H1 (cell line): ENCODE measurements around the gene CLCN3. TPM values are rescaled to one million over a fixed set of nuclear protein-coding genes. Genes with fewer than 3 reads are reported as not detected.

Experiments
- CTCF ChIA-PET: fragments of 300-600 bp; sonication (Branson Sonifier 250); formaldehyde crosslinking; loops from one replicate; lab custom pipeline; 2021; ENCODE audit not compliant: partially characterized antibody; lab: Charles Lee
- POLR2A ChIA-PET: fragments of 300-600 bp; sonication (Branson Sonifier 250); formaldehyde crosslinking; loops from one replicate; lab custom pipeline; 2021; ENCODE audit warnings: inconsistent platforms; ENCODE audit not compliant: partially characterized antibody; lab: Charles Lee
- DNase-seq, 2 experiments: peaks; one replicate each; pipeline versions ENCODE4 v3.0.0 to v3.0.0-alpha.2; 2010 to 2022; ENCODE audit warnings: low spot score in 2 of 2, low read depth in 1 of 2, mixed read lengths in 1 of 2
- FAIRE-seq: peaks from 2 replicates; lab custom pipeline; 2011; peaks lifted over from hg19 to GRCh38; lab: Jason Lieb, UNC
- H2AFZ ChIP-seq: 2 replicates; pipeline ENCODE4 v1.8.1; 2012; ENCODE audit warnings: low read length, inconsistent platforms
- H2AK5ac ChIP-seq: 2 replicates; pipeline ENCODE4 v1.6.1; 2013; ENCODE audit warnings: low read depth, low read length
- H2BK120ac ChIP-seq: replicated peaks from 2 replicates; pipeline ENCODE3; 2013; ENCODE audit warnings: low read depth, low read length, inconsistent platforms
- H2BK12ac ChIP-seq: 2 replicates; pipeline ENCODE4 v1.6.1; 2013; ENCODE audit warnings: low read depth, low read length
- H2BK15ac ChIP-seq: 2 replicates; pipeline ENCODE4 v1.6.1; 2013; ENCODE audit warnings: low read length
- H2BK20ac ChIP-seq: 2 replicates; pipeline ENCODE4 v1.6.1; 2013; ENCODE audit warnings: low read length
- H2BK5ac ChIP-seq: 2 replicates; pipeline ENCODE4 v1.6.1; 2013; ENCODE audit warnings: low read depth, low read length
- H3K14ac ChIP-seq: 2 replicates; pipeline ENCODE4 v1.6.1; 2013; ENCODE audit warnings: inconsistent platforms; ENCODE audit not compliant: insufficient read length
- H3K18ac ChIP-seq: 2 replicates; pipeline ENCODE4 v1.6.1; 2013; ENCODE audit warnings: low read length; ENCODE audit errors: extremely low read depth
- H3K23ac ChIP-seq: 2 replicates; pipeline ENCODE4 v1.6.1; 2013; ENCODE audit warnings: inconsistent platforms; ENCODE audit not compliant: insufficient read length
- H3K23me2 ChIP-seq: 2 replicates; pipeline ENCODE4 v1.6.1; 2013; ENCODE audit warnings: low read depth, low read length
- H3K27ac ChIP-seq: 2 replicates; pipeline ENCODE4 v1.6.1; 2011; ENCODE audit warnings: low read depth, low read length, inconsistent platforms
- H3K27me3 ChIP-seq, 4 experiments: replicated peaks in 1 of 4; 1 replicate in 1 of 4; 2 replicates in 3 of 4; pipeline versions ENCODE4 v1.6.1 to v1.8.1; 2011 to 2013; ENCODE audit warnings: low read length in 3 of 4, mild to moderate bottlenecking in 3 of 4, inconsistent platforms in 2 of 4, mixed read lengths in 2 of 4, moderate library complexity in 1 of 4; ENCODE audit not compliant: control insufficient read depth in 3 of 4, insufficient read depth in 3 of 4; ENCODE audit errors: extremely low read depth in 1 of 4
- H3K36me3 ChIP-seq, 4 experiments: 2 replicates each; pipeline versions ENCODE4 v1.6.1 to v1.8.1; 2011 to 2013; ENCODE audit warnings: mild to moderate bottlenecking in 4 of 4, low read length in 3 of 4, moderate library complexity in 2 of 4, control low read depth in 1 of 4, inconsistent platforms in 1 of 4; ENCODE audit not compliant: insufficient read depth in 4 of 4, control insufficient read depth in 2 of 4
- H3K4ac ChIP-seq: replicated peaks from 2 replicates; pipeline ENCODE3; 2013; ENCODE audit warnings: low read length, low read depth, mixed read lengths, inconsistent platforms; ENCODE audit not compliant: insufficient read length
- H3K4me1 ChIP-seq, 4 experiments: replicated peaks in 1 of 4; 1 replicate in 1 of 4; 2 replicates in 3 of 4; pipeline versions ENCODE4 v1.6.1 to v1.8.1; 2011 to 2013; ENCODE audit warnings: low read length in 3 of 4, inconsistent platforms in 2 of 4, mixed read lengths in 1 of 4; ENCODE audit not compliant: insufficient read depth in 4 of 4, control insufficient read depth in 3 of 4
- H3K4me2 ChIP-seq, 2 experiments: 2 replicates each; pipeline versions ENCODE4 v1.6.1 to v1.8.1; 2011 to 2013; ENCODE audit warnings: low read depth in 2 of 2, low read length in 2 of 2, control low read depth in 1 of 2, inconsistent platforms in 1 of 2, mild to moderate bottlenecking in 1 of 2; ENCODE audit not compliant: insufficient read depth in 1 of 2
- H3K4me3 ChIP-seq, 4 experiments: fragments of 200-600, 300-600 bp in 1 of 4; sonication (generic), shearing (Covaris generic), sonication (Bioruptor Twin) in 1 of 4; 2 replicates each; pipeline versions ENCODE4 v1.5.1 to v1.8.1; 2011 to 2016; ENCODE audit warnings: low read length in 4 of 4, low read depth in 3 of 4, control low read depth in 2 of 4, inconsistent platforms in 2 of 4, mild to moderate bottlenecking in 2 of 4, mixed read lengths in 1 of 4, moderate library complexity in 1 of 4; ENCODE audit not compliant: insufficient read depth in 2 of 4; ENCODE audit errors: extremely low read depth in 1 of 4
- H3K56ac ChIP-seq: replicated peaks from 2 replicates; pipeline ENCODE3; 2013; ENCODE audit warnings: low read depth, mild to moderate bottlenecking, mixed read lengths, low read length, inconsistent platforms; ENCODE audit not compliant: insufficient read length
- H3K79me1 ChIP-seq: 2 replicates; pipeline ENCODE4 v1.6.1; 2013; ENCODE audit warnings: low read depth, low read length, control low read depth
- H3K79me2 ChIP-seq, 2 experiments: 2 replicates each; pipeline versions ENCODE4 v1.6.1 to v1.8.1; 2012 to 2013; ENCODE audit warnings: low read length in 2 of 2, mild to moderate bottlenecking in 2 of 2, inconsistent platforms in 1 of 2; ENCODE audit not compliant: insufficient read depth in 2 of 2, control insufficient read depth in 1 of 2
- H3K9ac ChIP-seq, 4 experiments: replicated peaks in 1 of 4; 1 replicate in 1 of 4; 2 replicates in 3 of 4; pipeline versions ENCODE4 v1.6.1 to v1.8.1; 2011 to 2013; ENCODE audit warnings: low read depth in 3 of 4, low read length in 3 of 4, control low read depth in 2 of 4, mild to moderate bottlenecking in 2 of 4, moderate library complexity in 2 of 4, inconsistent platforms in 1 of 4; ENCODE audit errors: extremely low read depth in 1 of 4
- H3K9me3 ChIP-seq, 2 experiments: 2 replicates each; pipeline versions ENCODE4 v1.6.1 to v1.8.1; 2012 to 2013; ENCODE audit warnings: mild to moderate bottlenecking in 2 of 2, moderate library complexity in 2 of 2, control low read depth in 1 of 2, inconsistent platforms in 1 of 2, low read depth in 1 of 2, low read length in 1 of 2, mixed read lengths in 1 of 2; ENCODE audit not compliant: insufficient read depth in 2 of 2
- H4K20me1 ChIP-seq, 2 experiments: replicated peaks in 1 of 2; 2 replicates each; pipeline versions ENCODE3 to v1.8.1; 2011 to 2013; ENCODE audit warnings: inconsistent platforms in 2 of 2, low read length in 2 of 2, mild to moderate bottlenecking in 1 of 2; ENCODE audit not compliant: insufficient read depth in 2 of 2, control insufficient read depth in 1 of 2
- H4K5ac ChIP-seq: 2 replicates; pipeline ENCODE4 v1.6.1; 2013; ENCODE audit warnings: low read length, low read depth, mixed read lengths, inconsistent platforms; ENCODE audit not compliant: insufficient read length
- H4K8ac ChIP-seq: 2 replicates; pipeline ENCODE4 v1.8.0; 2013; ENCODE audit warnings: mild to moderate bottlenecking, moderate library complexity, low read length, inconsistent platforms; ENCODE audit not compliant: insufficient read depth; ENCODE audit errors: extremely low read depth
- H4K91ac ChIP-seq: replicated peaks from 2 replicates; pipeline ENCODE3; 2013; ENCODE audit warnings: low read length, mixed read lengths, inconsistent platforms; ENCODE audit not compliant: insufficient read length
- ATF3 ChIP-seq: IDR thresholded peaks from 2 replicates; pipeline ENCODE4 v1.6.1; 2011; ENCODE audit warnings: low read depth, mild to moderate bottlenecking, low read length; ENCODE audit not compliant: insufficient read depth
- CBX5 ChIP-seq: fragments of 300-800, 300-1000 bp; sonication (generic); IDR thresholded peaks from 2 replicates; pipeline ENCODE4 v1.7.1; 2016; ENCODE audit warnings: antibody characterized with exemption, low read length, low read depth
- HDAC2 ChIP-seq, 2 experiments: fragments of 300-600 bp in 1 of 2; sonication (generic) in 1 of 2; IDR thresholded peaks; 2 replicates each; pipeline ENCODE4 v1.6.1; 2011 to 2012; ENCODE audit warnings: low read depth in 2 of 2, low read length in 2 of 2, mild to moderate bottlenecking in 2 of 2, moderate library complexity in 2 of 2, borderline replicate concordance in 1 of 2, inconsistent platforms in 1 of 2
- POU5F1 ChIP-seq: IDR thresholded peaks from 2 replicates; pipeline ENCODE4 v1.6.1; 2011; ENCODE audit warnings: low read depth, mild to moderate bottlenecking, low read length, moderate library complexity
- RBBP5 ChIP-seq: IDR thresholded peaks from 2 replicates; pipeline ENCODE4 v1.7.1; 2012; ENCODE audit warnings: low read depth, mild to moderate bottlenecking, inconsistent platforms, low read length, moderate library complexity, borderline replicate concordance
- TCF12 ChIP-seq: IDR thresholded peaks from 2 replicates; pipeline ENCODE4 v1.6.1; 2011; ENCODE audit warnings: low read depth, mild to moderate bottlenecking, low read length
- WGBS, 2 experiments: shearing (Covaris generic) in 1 of 2; methylation state at CpG; one replicate each; pipeline versions ENCODE4 v1.1.6 to v1.1.7; 2013 to 2015; ENCODE audit warnings: low lambda C conversion rate in 2 of 2, mixed read lengths in 2 of 2, inconsistent platforms in 1 of 2, low coverage in 1 of 2, missing lambda C conversion rate in 1 of 2; ENCODE audit not compliant: insufficient replicate concordance in 2 of 2, insufficient coverage in 1 of 2, insufficient read length in 1 of 2; ENCODE audit errors: extremely low coverage in 1 of 2, missing lambda C conversion rate in 1 of 2; 5-methylcytosine and 5-hydroxymethylcytosine counted together
- polyA plus RNA-seq, 7 experiments: library from polyadenylated mRNA; depleted of rRNA in 3 of 7; stranded (reverse) in 5 of 7; unstranded in 2 of 7; fragments of >200 nt in 5 of 7; fragments of 200-250 nt in 2 of 7; gene quantifications; 1 replicate in 5 of 7; 2 replicates in 1 of 7; 4 replicates in 1 of 7; pipeline versions ENCODE4 v1.2.1 to v1.2.3, GENCODE V29; 2011 to 2013; ENCODE audit warnings: missing spikeins in 2 of 7, mixed read lengths in 2 of 7
- total RNA-seq: library from RNA; stranded (reverse); fragmentation: NEBNext Ultra II Directional; extraction: Animal tissue kit (Norgen Biotek cat#: 25700); gene quantifications from 2 replicates; pipeline ENCODE4 v1.2.1, GENCODE V29; 2021

Gene CLCN3
- total and polyA plus RNA-seq, 2 of the 8 experiments (the other 6 are each of a cell fraction or from before 2014, with no cell fraction given) = 8.8 to 32.8 TPM

GRCh38 chr4:169625886-169626285 is 5.5 kb downstream of the CLCN3 start:
- Histone ChIP-seq H2AK5ac (0 out of 2 replicates have a peak overlapping the region, but pooled peaks have one; percentile 19), H3K9me3 (no peaks in the 10 kb centered on the region), H3K27me3 (no peaks in the 10 kb centered on the region), H3K36me3 (no peaks in the 10 kb centered on the region), H3K4me1 (peaks cover 0 to 3% (median 0%) of the 10 kb centered on the region in 4 experiments; a peak in 2 of 7 replicates), H2BK12ac (no peak overlapping the region), H3K4ac (no peak overlapping the region), H3K79me2 (peaks cover 9 to 93% of the 10 kb centered on the region in 2 experiments; a peak in 3 of 4 replicates), H4K8ac (no peak overlapping the region), H3K23ac (no peak overlapping the region), H3K56ac (no peak overlapping the region), H3K4me2 (no peak overlapping the region), H2BK120ac (no peak overlapping the region), H3K18ac (no peak overlapping the region), H3K79me1 (no peaks in the 10 kb centered on the region; the same call in 1 of the 2 replicates), H2BK20ac (no peak overlapping the region), H3K9ac (no peak overlapping the region), H3K4me3 (no peak overlapping the region), H3K14ac (no peak overlapping the region), H4K5ac (no peak overlapping the region), H4K20me1 (peaks cover 0 to 2% of the 10 kb centered on the region in 2 experiments), H3K23me2 (peaks cover 2% of the 10 kb centered on the region; the same call in 1 of the 2 replicates), H3K27ac (no peak overlapping the region), H2BK15ac (no peak overlapping the region), H4K91ac (no peak overlapping the region), H2BK5ac (no peak overlapping the region), H2AFZ (no peak overlapping the region)
- WGBS, 2 experiments = 92% methylated on average over 5 of the region's 5 CpGs; no CpG with 5 or more reads in 1 of the 2 experiments
- POLR2A ChIA-PET = no interaction called here
- DNase-seq (no peak), FAIRE-seq (no peak)
- CTCF ChIA-PET = interaction anchor here (2.3 kb wide), 1 partner anchor 12 kb away, joined by 6 read pairs; no protein-coding TSS in a partner anchor
- no peak for TF ChIP-seq POU5F1
- no peak for TF ChIP-seq TCF12
- TF ChIP-seq RBBP5 = no peak
- TF ChIP-seq CBX5 = no peak
- no peak for TF ChIP-seq ATF3
- TF ChIP-seq HDAC2 (IDR thresholded peaks at IDR 0.05; ENCODE audit: borderline replicate concordance in 1 of 2, low read depth in 2 of 2, low read length in 2 of 2) = no peak
